ENCODE measurements around the gene JAKMIP2.
"Not testable (repeated sequence)": the region's sequence is repeated elsewhere in the genome, so short reads cannot be mapped to it uniquely, and the experiment has no call there.

JAKMIP2 gene

GRCh38 chr5:147560718-147561331, 221.7 kb downstream of the JAKMIP2 start:
- TF ChIP-seq CTCF (IDR thresholded peaks at IDR 0.05; ENCODE audit: control extremely low read depth, extremely low read depth, low read depth, missing control alignments): no peak
- ChIA-PET POLR2A (no interaction called here), CTCF (interaction anchor here (1.1 to 2.0 kb wide), 4 partner anchors 13 to 32 kb away, joined by 3 to 5 read pairs (median 4); no protein-coding TSS in a partner anchor)
- no peak for DNase-seq (ENCODE audit: extremely low spot score)

- ChIA-PET CTCF (interaction anchor here (0.7 to 2.0 kb wide), 9 partner anchors 9 to 108 kb away, joined by 3 to 5 read pairs (median 4); no protein-coding TSS in a partner anchor), POLR2A (no interaction called here)
- DNase-seq (ENCODE audit: extremely low spot score): no peak
- no peak for TF ChIP-seq CTCF (IDR thresholded peaks at IDR 0.05; ENCODE audit: control extremely low read depth, extremely low read depth, low read depth, missing control alignments)
Measured at GRCh38 chr5:147559749-147560148, 222.8 kb downstream of the JAKMIP2 start.

- CTCF ChIA-PET: interaction anchor here (1.3 to 1.9 kb wide), 5 partner anchors 18 to 112 kb away, joined by 3 to 5 read pairs (median 4); no protein-coding TSS in a partner anchor
- peak; percentile 18 for DNase-seq (ENCODE audit: extremely low spot score)
- POLR2A ChIA-PET: no interaction called here
- peak; percentile 26 for TF ChIP-seq CTCF (IDR thresholded peaks at IDR 0.05; ENCODE audit: control extremely low read depth, extremely low read depth, low read depth, missing control alignments)
Measured at GRCh38 chr5:147558826-147559225, 223.7 kb downstream of the JAKMIP2 start.

- TF ChIP-seq CTCF (IDR thresholded peaks at IDR 0.05; ENCODE audit: control extremely low read depth, extremely low read depth, low read depth, missing control alignments): no peak
- ChIA-PET POLR2A (no interaction called here), CTCF (interaction anchor here (1.3 to 1.9 kb wide), 5 partner anchors 10 to 111 kb away, joined by 3 to 5 read pairs (median 4); no protein-coding TSS in a partner anchor)
- no peak for DNase-seq (ENCODE audit: extremely low spot score)
Measured at GRCh38 chr5:147557876-147558745, 224.4 kb downstream of the JAKMIP2 start.

- no peak for DNase-seq (ENCODE audit: extremely low spot score)
- POLR2A ChIA-PET: no interaction called here
- CTCF ChIA-PET: no interaction called here
- no peak for TF ChIP-seq CTCF (IDR thresholded peaks at IDR 0.05; ENCODE audit: control extremely low read depth, extremely low read depth, low read depth, missing control alignments)
Measured at GRCh38 chr5:147555176-147555575, 227.4 kb downstream of the JAKMIP2 start.

- ChIA-PET CTCF (no interaction called here), POLR2A (no interaction called here)
- no peak for DNase-seq (ENCODE audit: extremely low spot score)
- TF ChIP-seq CTCF (IDR thresholded peaks at IDR 0.05; ENCODE audit: control extremely low read depth, extremely low read depth, low read depth, missing control alignments): no peak
Measured at GRCh38 chr5:147554261-147554817, 228.2 kb downstream of the JAKMIP2 start.

- CTCF ChIA-PET, POLR2A ChIA-PET: not testable (repeated sequence)
Measured at GRCh38 chr5:147553817-147554216, 228.7 kb downstream of the JAKMIP2 start.

More at GRCh38 chr5:147553817-147554216, 228.7 kb downstream of the JAKMIP2 start:
- DNase-seq (ENCODE audit: extremely low spot score): not testable (repeated sequence)

Data from GM10248 (cell line).